Measurements from ENCODE around the gene YARS2.

YARS2 gene

DNA sequence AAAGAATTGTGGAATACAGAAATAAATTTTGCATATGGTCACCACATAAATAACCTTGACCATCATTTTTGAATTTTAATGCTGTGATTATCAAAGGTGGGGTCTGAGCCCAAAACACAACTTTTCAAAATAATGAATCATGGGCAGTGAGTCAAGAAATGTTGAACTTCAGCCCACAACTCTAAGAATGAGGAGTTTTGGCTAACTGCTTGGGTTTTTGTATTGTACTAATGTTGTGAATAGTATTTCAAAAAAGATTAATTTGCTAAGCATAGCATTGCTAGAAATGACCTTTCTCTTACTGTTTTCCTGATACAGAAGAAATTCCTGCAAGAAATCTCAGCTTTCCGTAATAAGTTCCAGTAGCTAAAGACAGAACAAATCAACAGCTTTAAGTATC lies 24.4 kb upstream of the YARS2 start:
- Histone ChIP-seq H3K4me1 (ENCODE audit: low read length) (no peaks in the 10 kb centered on the region), H4K20me1 (ENCODE audit: insufficient read depth, low read length) (no peaks in the 10 kb centered on the region), H3K9ac (ENCODE audit: low read length) (no peak overlapping the region), H3K4me2 (ENCODE audit: low read depth, low read length) (no peak overlapping the region), H3K36me3 (replicated peaks; ENCODE audit: insufficient read depth, low read length) (no peaks in the 10 kb centered on the region), H2AFZ (ENCODE audit: low read length) (no peak overlapping the region), H3K27ac (ENCODE audit: low read length) (no peak overlapping the region), H3K9me2 (replicated peaks; ENCODE audit: insufficient read depth, low read length) (no peaks in the 10 kb centered on the region), H3F3A (ENCODE audit: insufficient read depth, low read length) (no peaks in the 10 kb centered on the region), H3K9me3 (replicated peaks; ENCODE audit: insufficient read depth, low read length) (no peaks in the 10 kb centered on the region), H3K4me3 (ENCODE audit: low read length) (no peak overlapping the region), H3K79me2 (ENCODE audit: low read length) (no peaks in the 10 kb centered on the region), H3K27me3 (replicated peaks; ENCODE audit: insufficient read depth, low read length) (no peaks in the 10 kb centered on the region)
- TF ChIP-seq, protein P1, sequence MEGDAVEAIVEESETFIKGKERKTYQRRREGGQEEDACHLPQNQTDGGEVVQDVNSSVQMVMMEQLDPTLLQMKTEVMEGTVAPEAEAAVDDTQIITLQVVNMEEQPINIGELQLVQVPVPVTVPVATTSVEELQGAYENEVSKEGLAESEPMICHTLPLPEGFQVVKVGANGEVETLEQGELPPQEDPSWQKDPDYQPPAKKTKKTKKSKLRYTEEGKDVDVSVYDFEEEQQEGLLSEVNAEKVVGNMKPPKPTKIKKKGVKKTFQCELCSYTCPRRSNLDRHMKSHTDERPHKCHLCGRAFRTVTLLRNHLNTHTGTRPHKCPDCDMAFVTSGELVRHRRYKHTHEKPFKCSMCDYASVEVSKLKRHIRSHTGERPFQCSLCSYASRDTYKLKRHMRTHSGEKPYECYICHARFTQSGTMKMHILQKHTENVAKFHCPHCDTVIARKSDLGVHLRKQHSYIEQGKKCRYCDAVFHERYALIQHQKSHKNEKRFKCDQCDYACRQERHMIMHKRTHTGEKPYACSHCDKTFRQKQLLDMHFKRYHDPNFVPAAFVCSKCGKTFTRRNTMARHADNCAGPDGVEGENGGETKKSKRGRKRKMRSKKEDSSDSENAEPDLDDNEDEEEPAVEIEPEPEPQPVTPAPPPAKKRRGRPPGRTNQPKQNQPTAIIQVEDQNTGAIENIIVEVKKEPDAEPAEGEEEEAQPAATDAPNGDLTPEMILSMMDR (IDR thresholded peaks at IDR 0.05; ENCODE audit: low read length): no peak
- TF ChIP-seq EZH2 (optimal IDR thresholded peaks at IDR 0.05; ENCODE audit: low read depth, low read length) (no peak), EZH2phosphoT487 (IDR thresholded peaks at IDR 0.05; ENCODE audit: low read length) (no peak)
- no peak for DNase-seq

DNA sequence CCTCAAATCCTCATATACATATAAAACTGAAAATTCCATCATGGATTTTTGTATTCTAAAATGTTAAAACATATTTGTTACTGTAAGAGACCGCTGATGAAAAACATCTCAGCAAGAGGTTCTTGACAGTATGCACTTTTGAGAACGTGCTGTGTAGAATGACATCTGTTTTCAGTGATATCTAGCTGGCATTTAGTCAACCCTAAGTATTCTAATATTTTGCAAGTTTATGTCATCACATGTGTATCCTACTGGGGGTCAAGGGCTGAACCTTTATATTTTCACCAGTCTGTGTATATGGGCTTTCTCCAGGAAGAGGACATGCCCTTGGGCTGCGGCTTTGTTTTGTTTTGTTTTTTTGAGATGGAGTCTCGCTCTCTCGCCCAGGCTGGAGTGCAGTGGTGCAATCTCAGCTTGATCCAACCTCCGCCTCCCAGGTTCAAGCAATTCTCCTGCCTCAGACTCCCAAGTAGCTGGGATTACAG lies 22.0 kb upstream of the YARS2 start:
- no peak overlapping the region for H3K27ac ChIP-seq (ENCODE audit: low read length)
- no peak overlapping the region for H3K4me3 ChIP-seq (ENCODE audit: low read length)
- H3K27me3 ChIP-seq (replicated peaks; ENCODE audit: insufficient read depth, low read length): no peaks in the 10 kb centered on the region
- no peak overlapping the region for H2AFZ ChIP-seq (ENCODE audit: low read length)
- no peaks in the 10 kb centered on the region for H3K9me3 ChIP-seq (replicated peaks; ENCODE audit: insufficient read depth, low read length)
- no peak overlapping the region for H3K4me2 ChIP-seq (ENCODE audit: low read depth, low read length)
- H4K20me1 ChIP-seq (ENCODE audit: insufficient read depth, low read length): no peaks in the 10 kb centered on the region
- no peaks in the 10 kb centered on the region for H3K36me3 ChIP-seq (replicated peaks; ENCODE audit: insufficient read depth, low read length)
- DNase-seq: no peak
- H3K9ac ChIP-seq (ENCODE audit: low read length): no peak overlapping the region
- no peaks in the 10 kb centered on the region for H3K9me2 ChIP-seq (replicated peaks; ENCODE audit: insufficient read depth, low read length)
- no peaks in the 10 kb centered on the region for H3K4me1 ChIP-seq (ENCODE audit: low read length)
- H3F3A ChIP-seq (ENCODE audit: insufficient read depth, low read length): no peaks in the 10 kb centered on the region
- TF ChIP-seq, protein P1 (IDR thresholded peaks at IDR 0.05; ENCODE audit: low read length): no peak
- TF ChIP-seq EZH2 (optimal IDR thresholded peaks at IDR 0.05; ENCODE audit: low read depth, low read length): no peak
- no peak for TF ChIP-seq EZH2phosphoT487 (IDR thresholded peaks at IDR 0.05; ENCODE audit: low read length)
- H3K79me2 ChIP-seq (ENCODE audit: low read length): no peaks in the 10 kb centered on the region

DNA sequence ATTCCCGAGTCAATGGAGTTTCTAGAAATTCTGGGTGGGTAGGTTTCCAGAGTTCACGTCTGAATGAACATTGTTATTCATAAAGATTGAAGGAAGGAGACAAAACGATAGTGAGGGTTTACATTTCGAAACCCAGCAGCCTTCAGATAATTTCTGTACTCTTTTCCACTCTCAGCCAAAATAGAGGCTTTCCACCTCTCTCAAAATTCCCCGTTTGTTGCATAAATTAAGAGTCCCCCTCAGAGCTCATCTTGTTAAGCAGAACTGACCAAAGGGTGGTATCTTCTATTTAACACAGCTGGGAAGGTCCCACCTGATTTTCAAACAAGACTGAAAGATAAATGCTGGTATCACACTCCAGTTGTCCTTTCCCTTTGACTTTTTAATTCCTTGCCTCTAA lies 21.5 kb upstream of the YARS2 start:
- H2AFZ ChIP-seq (ENCODE audit: low read length): no peak overlapping the region
- H3K4me3 ChIP-seq (ENCODE audit: low read length): no peak overlapping the region
- H3K9ac ChIP-seq (ENCODE audit: low read length): no peak overlapping the region
- H3F3A ChIP-seq (ENCODE audit: insufficient read depth, low read length): no peaks in the 10 kb centered on the region
- no peak for DNase-seq
- no peaks in the 10 kb centered on the region for H3K9me2 ChIP-seq (replicated peaks; ENCODE audit: insufficient read depth, low read length)
- no peak for TF ChIP-seq EZH2 (optimal IDR thresholded peaks at IDR 0.05; ENCODE audit: low read depth, low read length)
- no peak for TF ChIP-seq EZH2phosphoT487 (IDR thresholded peaks at IDR 0.05; ENCODE audit: low read length)
- TF ChIP-seq, protein P1 (IDR thresholded peaks at IDR 0.05; ENCODE audit: low read length): no peak
- no peak overlapping the region for H3K4me2 ChIP-seq (ENCODE audit: low read depth, low read length)
- no peaks in the 10 kb centered on the region for H3K4me1 ChIP-seq (ENCODE audit: low read length)
- no peaks in the 10 kb centered on the region for H4K20me1 ChIP-seq (ENCODE audit: insufficient read depth, low read length)
- no peaks in the 10 kb centered on the region for H3K36me3 ChIP-seq (replicated peaks; ENCODE audit: insufficient read depth, low read length)
- H3K27me3 ChIP-seq (replicated peaks; ENCODE audit: insufficient read depth, low read length): no peaks in the 10 kb centered on the region
- H3K27ac ChIP-seq (ENCODE audit: low read length): no peak overlapping the region
- no peaks in the 10 kb centered on the region for H3K9me3 ChIP-seq (replicated peaks; ENCODE audit: insufficient read depth, low read length)
- H3K79me2 ChIP-seq (ENCODE audit: low read length): no peaks in the 10 kb centered on the region

Data from MM.1S (cell line).